ENCODE results near the gene WDR37. TPM values are rescaled to one million over a fixed set of nuclear protein-coding genes. Genes with fewer than 3 reads are reported as not detected.

WDR37 gene
- total RNA-seq, 1 donor from 2014 or later = 14.6 TPM

DNA sequence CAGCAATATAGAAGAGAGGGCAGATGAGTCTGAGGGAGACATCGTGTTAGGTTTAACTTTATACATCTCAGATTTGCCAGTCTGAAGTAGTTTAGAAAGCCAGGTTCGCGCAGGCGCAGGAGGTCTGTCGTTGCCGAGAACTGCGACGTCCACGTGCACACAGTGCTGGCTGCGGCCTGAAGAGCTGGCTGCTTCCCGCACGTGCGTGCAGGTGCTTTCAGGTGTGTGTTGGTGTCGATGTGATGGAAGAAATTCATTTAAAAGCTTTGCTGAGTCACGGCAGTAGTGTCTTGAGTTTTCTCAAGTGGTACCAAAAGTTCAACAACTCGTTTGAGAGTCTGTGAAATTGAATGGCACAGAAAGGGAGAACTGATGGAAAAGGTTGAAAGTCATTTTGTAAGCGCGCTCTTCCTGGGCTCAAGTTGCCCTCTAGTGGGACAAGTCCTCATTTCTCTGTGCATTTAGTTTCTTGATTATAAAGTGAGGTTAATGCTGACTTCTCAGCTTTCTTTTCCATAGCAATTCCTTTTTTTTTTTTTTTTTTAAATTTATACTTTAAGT lies 18.6 kb downstream of the WDR37 start:
- no peak for DNase-seq

DNA sequence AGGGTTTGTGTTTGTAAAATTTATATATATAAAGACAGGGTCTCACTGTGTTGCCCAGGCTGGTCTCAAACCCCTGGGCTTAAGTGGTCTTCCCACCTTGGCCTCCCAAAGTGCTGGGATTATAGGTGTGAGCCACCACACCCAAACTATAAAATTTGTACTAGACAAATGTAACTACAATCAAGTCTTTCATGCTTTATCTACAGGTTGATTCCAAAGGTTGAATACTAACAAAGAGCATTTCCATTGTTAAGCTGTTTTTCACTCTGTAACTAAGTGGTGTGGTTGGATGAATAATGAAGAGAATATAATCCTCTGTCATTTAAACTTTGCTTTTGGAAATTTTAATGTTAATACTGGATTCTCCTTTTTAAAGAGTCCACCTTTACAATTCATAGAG lies 22.5 kb downstream of the WDR37 start:
- no peak for DNase-seq

DNA sequence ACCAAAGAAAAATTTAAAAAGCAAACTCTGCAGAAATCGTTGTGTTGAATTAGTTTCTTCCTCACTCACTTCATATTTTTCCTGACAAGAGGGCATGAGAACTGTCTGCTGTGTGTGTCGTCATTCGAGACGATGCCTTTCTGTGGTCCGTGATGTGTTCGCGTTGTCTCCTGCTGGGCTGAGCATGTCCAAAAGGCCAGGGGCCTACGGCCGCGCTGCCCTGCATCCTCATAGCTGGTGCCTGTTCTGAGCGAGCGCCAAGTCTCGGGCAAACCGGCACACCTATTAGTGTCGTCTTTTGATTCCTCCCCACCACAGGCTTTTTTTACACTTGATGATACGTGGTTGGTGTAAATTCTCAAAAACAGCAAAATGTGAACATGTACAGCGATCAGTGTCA lies 27.4 kb downstream of the WDR37 start:
- no peak for DNase-seq

DNA sequence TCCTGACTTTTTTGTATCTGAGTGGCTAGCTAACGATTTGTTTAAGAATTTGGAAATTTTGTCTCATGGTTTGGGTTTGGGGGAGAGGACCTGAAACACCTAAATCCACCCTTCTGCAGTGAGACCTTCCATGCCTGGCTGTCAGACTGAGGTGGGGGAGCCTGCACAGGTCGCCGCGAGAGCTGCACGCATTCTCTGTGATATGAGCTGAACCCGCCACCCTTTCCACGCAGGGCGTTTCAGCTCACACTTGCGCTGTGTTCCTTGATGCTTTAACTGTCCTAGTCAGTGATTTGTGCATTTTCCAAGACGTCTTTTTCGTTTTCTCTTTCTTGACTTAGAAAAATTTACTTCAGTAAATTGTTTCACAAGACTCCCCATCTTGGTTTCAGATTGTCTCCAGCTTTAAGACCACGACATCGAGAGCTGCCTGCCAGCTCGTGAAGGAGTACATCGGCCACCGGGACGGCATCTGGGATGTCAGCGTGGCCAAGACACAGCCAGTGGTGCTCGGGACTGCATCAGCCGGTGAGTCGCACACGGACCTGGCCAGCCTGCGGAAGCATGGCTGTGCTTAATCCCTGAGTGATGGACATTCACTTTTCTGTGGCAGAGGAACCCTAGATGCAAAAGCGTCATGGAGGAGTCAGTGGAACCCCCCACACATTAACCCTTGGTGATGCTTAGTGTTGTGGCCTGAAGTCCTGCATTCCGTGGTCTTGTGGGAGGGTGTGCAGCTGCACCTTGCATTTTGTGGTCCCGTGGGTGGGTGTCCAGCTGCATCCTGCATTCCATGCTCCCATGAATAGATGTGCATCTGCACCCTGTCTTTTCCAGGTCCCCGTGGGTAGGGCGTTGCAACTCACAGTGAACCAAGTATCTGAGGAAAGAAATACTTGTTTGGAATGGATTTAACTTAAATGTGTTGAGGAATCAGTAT lies 28.1 kb downstream of the WDR37 start:
- DNase-seq = no peak

DNA sequence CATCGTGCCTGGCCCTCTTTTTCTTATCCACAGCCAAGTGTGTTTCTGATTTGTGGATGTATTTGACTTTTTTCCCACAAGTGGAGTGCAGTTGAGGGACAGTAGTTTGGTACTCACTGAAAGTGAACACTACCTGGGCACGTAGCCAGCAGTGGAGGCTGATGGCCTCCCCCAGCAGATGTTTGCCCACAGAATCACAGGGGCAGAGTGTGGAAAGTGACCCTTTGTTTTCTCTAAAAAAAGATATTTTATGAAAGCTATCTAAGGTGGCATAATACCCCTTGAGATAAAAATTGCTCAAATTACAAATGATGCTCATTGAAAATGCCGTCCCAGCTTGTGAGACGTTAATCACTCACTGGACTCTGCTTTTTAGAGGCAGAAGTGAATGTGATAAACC lies 29.1 kb downstream of the WDR37 start:
- DNase-seq = no peak

DNA sequence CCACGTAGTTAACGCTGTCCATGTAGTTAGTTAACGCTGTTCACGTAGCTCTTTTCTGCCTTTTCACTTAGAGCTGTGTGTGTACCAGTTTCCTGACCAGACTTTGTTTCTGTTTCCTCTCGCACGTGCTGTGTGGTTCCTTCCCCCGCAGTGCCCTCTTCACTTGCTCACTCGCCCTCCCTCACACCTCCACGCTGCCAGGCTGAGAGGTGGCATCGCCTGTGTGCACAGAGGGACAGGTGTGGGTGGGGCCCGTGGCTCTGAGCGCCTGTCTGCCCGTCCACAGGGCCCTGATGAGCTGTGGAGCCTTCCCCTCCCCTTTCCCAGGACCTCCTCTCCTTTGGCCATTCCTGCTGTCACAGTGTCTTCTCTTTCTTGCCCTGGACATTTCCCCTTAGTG lies 30.6 kb downstream of the WDR37 start:
- no peak for DNase-seq

DNA sequence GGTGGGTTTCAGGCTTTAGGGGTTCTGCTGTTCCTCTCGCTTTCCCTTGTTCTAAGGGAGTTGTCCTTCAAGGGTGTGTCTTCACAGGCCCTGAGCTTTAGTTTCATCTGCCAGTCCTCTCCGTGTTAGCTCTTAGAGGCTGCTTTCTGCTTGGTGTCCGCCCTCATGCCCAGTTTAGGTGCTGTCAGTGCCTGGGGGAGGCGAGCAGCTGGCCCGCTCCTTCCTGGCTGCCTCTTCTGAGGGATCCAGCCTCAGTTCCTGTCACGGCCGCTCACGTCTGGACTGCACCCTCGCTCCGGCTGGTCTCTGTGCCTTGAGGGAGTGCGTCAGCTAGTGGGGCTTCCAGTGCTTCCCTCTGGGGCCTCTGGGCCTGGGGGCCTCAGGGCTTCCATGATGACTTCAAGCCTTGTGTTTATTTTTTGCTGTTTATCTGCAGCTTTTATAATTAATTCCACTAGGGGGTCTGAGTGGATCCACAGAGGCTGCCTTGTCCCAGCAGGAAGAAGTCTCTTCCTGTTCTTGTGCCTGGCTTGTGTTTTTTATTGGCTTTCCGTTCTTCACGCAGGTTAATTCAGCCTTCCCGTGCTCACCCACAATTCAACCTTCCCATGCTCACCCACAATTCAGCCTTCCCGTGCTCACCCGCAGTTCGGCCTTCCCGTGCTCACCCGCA lies 33.0 kb downstream of the WDR37 start:
- no peak for DNase-seq

DNA sequence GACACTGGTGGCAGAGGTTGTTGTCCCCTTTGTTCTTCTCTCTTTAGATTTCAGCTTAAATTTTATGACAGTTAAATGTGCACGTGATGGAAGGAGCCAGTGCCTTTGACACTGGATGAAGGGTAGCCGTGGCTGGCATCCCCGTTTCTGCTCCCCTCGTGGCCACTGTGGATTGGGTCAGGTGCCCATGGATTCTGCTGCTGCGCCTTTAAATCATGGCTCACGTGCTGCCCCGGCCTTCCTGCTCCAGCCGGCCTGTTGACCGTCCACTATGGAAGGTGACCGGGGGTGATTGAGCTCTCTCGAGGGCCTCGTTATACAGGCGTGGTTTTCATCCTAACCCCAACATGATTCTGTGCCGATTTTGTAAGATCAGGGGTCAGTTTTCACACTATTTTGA lies 34.5 kb downstream of the WDR37 start:
- DNase-seq = no peak

DNA sequence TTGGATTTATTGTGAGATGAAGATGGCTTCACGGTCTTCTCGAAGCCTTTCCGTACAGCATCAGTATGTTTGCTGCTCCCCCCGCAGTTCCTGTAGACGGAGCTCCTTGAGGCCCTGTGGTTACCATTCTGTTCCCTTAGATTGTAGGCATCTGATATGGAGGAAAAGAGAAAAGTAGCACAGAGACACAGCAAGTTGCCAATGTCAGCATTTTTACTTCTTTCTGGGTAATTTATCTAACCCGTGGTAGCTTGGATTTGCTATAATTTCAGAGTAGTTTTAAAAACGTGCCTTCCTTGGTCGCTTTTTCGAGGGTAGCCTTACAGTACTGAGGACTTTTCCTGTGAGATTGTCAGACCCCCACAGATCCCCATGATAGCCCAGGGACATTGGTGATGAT lies 37.5 kb downstream of the WDR37 start:
- DNase-seq = no peak

DNA sequence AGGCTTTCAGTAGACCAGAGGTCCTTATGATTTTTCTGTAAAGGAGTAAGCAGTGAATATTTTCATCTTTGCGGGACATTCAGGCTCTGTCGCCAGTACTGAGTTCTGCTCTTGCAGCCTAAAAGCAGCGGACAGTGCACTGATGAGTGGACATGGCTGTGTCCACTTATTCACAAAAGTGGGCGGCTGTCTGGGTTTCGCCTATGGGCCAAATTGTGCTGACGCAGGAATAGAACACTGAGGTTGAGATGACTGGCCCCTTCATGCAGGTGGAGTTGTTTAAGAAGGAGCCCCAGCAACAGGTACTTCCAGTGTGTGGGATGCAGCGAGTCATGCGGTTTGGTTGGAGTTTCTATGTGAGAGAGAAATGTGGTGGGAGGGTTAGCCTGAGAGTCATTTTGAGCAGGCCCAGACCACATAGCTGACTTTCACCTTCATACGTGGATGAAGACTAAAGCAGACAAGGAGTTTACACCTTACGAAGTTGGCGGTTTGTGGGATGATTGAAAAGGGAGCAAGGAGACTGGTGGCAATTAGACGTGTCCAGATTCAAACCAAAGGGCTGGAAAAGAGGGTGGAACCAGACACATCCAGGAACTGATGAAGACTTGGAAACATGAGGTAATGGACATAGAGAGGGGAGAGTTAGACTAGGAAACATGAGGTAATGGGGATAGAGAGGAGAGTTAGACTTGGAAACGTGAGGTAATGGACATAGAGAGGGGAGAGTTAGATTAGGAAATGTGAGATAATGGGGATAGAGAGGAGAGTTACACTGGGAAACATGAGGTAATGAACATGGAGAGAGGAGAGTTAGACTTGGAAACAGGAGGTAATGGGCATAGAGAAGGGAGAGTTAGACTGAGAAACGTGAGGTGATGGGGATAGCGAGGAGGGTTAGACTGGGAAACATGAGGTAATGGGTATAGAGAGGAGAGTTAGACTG lies 38.2 kb downstream of the WDR37 start:
- no peak for DNase-seq

DNA sequence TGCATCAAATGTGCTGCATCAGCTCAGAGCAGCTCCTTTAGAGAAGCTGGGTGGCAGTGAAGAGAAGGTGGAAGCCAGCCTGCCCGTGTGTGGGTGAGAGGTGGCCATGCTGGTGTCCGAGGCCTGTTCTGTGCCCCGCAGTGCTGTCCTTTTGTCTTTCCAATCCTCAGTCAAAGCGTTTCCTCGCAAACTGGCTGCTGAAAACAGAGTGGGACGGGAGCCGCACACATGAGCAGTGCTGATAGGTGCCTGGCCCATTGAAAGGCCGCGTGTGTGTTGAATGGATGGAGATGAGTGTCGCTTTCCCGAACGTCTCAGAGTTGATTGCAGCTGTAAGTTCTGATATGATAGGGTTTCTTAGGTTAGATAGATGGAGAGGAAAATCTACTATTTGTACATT lies 39.3 kb downstream of the WDR37 start:
- DNase-seq = no peak

DNA sequence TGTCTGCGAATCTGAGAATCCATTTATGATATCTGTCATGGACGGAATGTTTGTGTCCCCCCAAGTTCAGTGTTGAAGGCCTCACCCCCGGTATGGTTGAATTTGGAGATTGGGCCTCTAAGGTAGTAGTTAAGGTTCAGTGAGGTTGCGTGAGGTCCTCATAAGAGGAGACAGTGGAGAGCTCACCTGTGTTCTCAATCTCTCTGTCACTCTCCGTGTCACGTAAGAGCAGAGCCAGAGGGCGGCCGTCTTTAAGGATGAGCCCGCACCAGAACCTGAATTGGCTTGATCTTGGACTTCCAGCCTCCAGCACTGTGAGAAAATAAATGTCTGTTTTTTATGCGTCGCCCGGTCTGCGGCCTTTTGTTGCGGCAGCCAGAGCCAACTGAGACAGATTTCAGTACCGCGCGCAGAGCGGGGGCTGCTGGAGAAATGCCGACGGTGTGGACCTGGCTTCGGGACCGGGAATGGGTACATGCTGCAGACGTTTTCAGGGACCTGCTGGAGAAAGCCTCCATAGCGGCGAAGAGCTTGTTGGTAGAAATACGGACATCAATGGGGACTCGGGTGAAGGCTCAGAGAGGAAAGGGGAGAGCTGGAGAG lies 40.2 kb downstream of the WDR37 start:
- DNase-seq = no peak

DNA sequence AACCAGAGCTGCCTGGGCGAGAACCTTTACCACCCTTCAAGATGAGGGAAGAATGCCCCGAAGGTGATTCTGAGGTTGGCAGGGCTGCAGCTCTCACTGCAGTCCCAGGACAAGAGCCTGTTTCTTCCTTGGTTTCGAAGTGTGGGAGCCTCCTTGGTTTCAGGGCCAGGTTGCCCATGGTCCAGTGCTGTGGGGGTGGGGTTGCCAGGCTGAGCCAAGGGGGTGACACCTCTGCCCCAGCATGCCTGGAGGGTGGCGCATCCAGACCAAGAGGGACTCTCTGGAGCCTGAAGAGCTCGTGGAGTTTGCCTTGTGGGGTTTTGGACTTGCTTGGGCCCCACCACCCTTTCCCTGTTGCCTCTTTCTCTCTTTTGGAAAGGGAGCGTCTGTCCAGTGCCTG lies 41.3 kb downstream of the WDR37 start:
- no peak for DNase-seq

DNA sequence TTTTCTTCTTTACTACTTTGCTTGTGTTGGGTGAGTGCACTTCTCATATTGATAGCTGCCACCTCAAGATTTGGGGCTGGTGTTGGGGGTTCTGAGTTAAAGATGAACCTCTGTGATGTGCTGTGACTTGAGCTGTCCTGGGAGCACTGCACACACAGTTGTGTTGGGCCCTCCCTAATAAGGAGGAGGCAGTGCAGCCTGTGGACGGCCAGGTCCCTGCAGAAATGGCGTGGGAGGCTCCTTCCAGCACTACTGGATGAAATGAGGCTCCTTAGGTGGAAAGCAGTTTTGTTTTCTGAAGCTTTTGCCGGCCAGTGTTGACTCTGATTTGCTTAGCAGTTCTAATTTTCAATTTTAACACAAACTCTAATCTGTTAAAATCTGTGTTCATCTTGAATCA lies 44.0 kb downstream of the WDR37 start:
- DNase-seq = no peak

DNA sequence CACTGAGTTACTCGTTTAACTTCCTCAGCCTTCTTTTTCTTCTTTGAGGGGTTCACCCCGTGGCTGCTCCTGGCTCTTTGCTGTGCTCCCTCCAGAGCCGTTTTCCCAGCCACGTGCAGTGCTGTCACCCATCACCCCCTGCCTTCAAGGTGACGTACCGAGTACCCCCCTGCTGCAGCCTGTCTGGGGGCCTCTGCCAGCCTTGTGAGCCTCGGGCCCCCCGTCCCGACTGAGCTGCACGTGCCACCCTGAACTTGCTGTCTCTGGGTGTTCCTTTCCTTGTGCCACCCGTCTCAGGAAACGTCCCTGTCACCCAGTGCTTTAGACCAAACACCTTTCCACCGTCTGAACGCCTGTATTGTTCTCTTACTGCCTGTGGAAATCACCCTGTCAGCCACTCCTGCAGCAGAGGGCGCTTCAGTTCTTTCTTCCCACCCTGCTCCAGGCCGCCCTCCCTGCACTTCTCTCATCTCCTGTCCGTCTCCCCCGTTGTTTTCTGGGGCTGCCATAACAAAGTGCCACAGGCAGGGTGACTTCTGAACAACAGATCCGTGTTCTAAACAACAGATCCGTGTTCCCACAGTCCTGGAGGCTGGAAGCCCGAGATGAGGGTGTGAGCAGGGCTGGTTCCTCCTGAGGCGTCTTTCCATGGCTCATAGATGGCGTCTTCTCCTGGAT lies 44.6 kb downstream of the WDR37 start:
- no peak for DNase-seq

DNA sequence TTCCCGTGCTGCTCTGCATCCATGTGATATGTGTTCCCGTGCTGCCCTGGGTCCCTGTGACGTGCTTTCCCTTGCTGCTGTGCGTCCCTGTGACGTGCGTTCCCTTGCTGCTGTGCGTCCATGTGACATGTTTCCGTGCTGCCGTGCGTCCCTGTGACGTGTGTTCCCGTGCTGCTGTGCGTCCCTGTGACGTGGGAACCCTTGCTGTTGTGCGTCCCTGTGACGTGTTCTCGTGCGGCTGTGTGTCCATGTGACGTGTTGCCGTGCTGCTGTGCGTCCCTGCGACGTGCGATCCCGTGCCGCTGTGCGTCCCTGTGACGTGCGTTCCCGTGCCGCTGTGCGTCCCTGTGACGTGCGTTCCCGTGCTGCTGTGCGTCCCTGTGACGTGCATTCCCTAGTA lies 45.8 kb downstream of the WDR37 start:
- no peak for DNase-seq

DNA sequence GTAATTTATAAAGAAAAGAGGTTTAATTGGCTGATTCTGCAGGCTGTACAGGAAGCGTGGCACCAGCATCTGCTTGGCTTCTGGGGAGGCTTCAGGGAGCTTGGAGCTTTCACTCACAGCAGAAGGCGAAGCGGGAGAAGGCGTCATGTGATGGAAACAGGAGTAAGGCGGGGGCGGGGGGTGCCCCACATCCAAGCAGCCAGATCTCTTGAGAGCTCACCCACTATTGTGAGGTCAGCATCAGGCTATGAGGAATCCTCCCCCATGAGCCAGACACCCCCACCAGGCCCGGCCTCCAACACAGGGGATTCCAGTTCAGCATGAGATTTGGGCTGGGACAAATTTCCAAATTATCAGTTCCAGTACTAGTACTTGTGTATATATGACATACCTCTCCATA lies 46.2 kb downstream of the WDR37 start:
- no peak for DNase-seq

DNA sequence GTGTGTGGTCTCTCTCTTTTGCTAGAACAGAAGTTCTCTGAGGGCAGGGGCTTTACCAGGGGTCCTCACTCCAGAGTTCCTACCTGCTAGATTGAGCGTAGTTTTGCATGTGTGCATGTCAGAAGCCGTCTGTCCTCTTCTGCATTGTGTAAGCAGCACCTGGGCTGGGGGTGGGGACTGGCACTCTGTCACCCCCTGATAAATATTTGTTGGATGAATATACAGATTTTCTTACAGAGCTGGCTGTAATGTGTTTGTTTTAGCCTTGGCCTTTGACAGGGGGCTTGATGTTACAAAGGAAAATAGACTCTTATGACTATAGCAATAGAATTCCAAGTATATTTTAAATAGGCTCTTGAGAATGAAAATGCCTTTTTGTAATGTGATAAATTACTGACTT lies 46.6 kb downstream of the WDR37 start:
- no peak for DNase-seq

DNA sequence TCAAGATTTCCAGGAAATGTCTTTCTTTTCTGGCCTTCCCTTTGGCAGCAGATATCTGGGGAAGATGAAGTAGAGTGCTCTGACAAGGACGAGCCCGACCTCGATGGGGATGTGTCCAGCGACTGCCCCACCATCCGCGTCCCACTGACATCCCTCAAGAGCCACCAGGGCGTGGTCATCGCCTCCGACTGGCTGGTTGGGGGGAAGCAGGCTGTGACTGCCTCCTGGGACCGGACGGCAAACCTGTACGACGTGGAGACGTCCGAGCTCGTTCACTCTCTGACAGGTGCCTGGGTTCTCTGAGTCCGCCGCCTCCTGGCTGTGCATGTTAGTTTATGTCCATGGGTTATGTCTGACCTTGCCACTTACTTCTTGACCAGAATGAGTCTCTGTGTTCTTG lies 47.4 kb downstream of the WDR37 start:
- no peak for DNase-seq

DNA sequence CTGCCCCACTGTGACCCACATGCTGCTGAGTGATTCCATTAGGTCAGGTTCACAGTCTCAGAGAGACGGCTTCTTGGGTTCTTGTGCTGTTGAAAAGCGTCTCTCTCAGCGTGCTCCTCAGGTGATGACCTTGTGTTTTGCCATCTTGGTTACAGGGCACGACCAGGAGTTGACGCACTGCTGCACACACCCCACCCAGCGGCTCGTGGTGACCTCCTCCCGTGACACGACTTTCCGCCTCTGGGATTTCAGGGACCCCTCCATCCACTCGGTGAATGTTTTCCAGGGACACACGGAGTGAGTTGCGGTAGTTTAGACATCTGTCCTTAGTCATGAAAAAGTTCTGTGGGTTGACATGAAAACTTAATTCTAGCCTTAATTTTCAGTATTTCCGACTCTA lies 48.8 kb downstream of the WDR37 start:
- DNase-seq = no peak

DNA sequence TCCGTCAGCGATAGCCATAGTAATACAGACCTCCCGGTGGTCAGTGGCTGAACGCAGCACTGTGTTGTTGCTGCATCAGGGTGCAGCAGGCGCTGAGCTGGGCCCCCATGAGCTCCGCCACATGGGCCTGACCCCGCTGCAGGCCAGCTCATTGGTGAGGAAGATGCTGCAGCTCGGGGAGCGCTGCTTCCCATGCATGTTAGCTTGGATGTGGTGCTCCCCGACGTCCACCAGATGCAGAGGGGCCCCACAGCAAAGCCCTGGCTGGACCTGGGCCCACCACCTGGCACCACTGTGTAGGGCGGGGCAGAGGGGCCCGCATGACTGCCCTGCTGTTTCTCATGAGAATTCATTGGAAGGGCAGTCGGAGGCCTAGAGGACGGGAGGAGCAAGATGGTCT lies 50.8 kb downstream of the WDR37 start:
- DNase-seq = no peak

All from tongue (tissue), 2 donors.